Nephron progenitor cell (in vitro differentiated cells): ENCODE results near the gene CASS4.
A peak's percentile ranks its signal among the peaks of the same experiment; 100 is the strongest.
"Not testable (repeated sequence)": the region's sequence is repeated elsewhere in the genome, so short reads cannot be mapped to it uniquely, and the experiment has no call there.

Experiments
- DNase-seq: peaks from one replicate; pipeline ENCODE4 v3.0.0; 2021
- H3K27ac Mint-ChIP-seq: 2 replicates; pipeline ENCODE4 v1.8.0; 2021; ENCODE audit warnings: mild to moderate bottlenecking, moderate library complexity, mixed read lengths
- H3K27me3 Mint-ChIP-seq: 2 replicates; pipeline ENCODE4 v1.8.0; 2021; ENCODE audit warnings: mild to moderate bottlenecking, low read depth, mixed read lengths; ENCODE audit not compliant: poor library complexity
- H3K36me3 Mint-ChIP-seq: 2 replicates; pipeline ENCODE4 v1.8.0; 2021; ENCODE audit warnings: low read depth, mixed read lengths
- H3K4me1 Mint-ChIP-seq: 2 replicates; pipeline ENCODE4 v1.8.0; 2021; ENCODE audit warnings: mixed read lengths
- H3K4me3 Mint-ChIP-seq: 2 replicates; pipeline ENCODE4 v1.8.0; 2021; ENCODE audit warnings: mild to moderate bottlenecking, moderate library complexity, mixed read lengths
- H3K9me3 Mint-ChIP-seq: 2 replicates; pipeline ENCODE4 v1.8.0; 2021; ENCODE audit warnings: mild to moderate bottlenecking, moderate library complexity, mixed read lengths
- CTCF ChIP-seq: fragments of 200-600 bp; sonication (generic); IDR thresholded peaks from 2 replicates; pipeline ENCODE4 v1.5.0; 2021; ENCODE audit warnings: antibody characterized with exemption

The CASS4 gene

GRCh38 chr20:56409521-56409920, 2.5 kb upstream of the CASS4 start:
- DNase-seq = no peak
- H3K27ac Mint-ChIP-seq = no peak overlapping the region
- H3K4me1 Mint-ChIP-seq = no peaks in the 10 kb centered on the region
- H3K9me3 Mint-ChIP-seq = no peaks in the 10 kb centered on the region
- TF ChIP-seq CTCF = no peak
- H3K4me3 Mint-ChIP-seq = no peak overlapping the region
- peaks cover 54% of the 10 kb centered on the region for H3K36me3 Mint-ChIP-seq
- peaks cover 4% of the 10 kb centered on the region for H3K27me3 Mint-ChIP-seq

- DNase-seq = no peak
- H3K4me1 Mint-ChIP-seq = no peaks in the 10 kb centered on the region
- H3K4me3 Mint-ChIP-seq = no peak overlapping the region
- H3K27ac Mint-ChIP-seq = no peak overlapping the region
- TF ChIP-seq CTCF = no peak
- no peaks in the 10 kb centered on the region for H3K9me3 Mint-ChIP-seq
- H3K27me3 Mint-ChIP-seq = peaks cover 4% of the 10 kb centered on the region
- H3K36me3 Mint-ChIP-seq = peaks cover 49% of the 10 kb centered on the region
Observed at GRCh38 chr20:56409956-56410355, 2.1 kb upstream of the CASS4 start.

GRCh38 chr20:56411287-56411686, 773 bp upstream of the CASS4 start:
- peaks cover 37% of the 10 kb centered on the region for H3K36me3 Mint-ChIP-seq
- not testable (repeated sequence) for DNase-seq, H3K4me3 Mint-ChIP-seq, H3K27me3 Mint-ChIP-seq, H3K4me1 Mint-ChIP-seq, H3K27ac Mint-ChIP-seq, H3K9me3 Mint-ChIP-seq

GRCh38 chr20:56412473-56412790, 372 bp downstream of the CASS4 start:
- no peak for TF ChIP-seq CTCF
- Mint-ChIP-seq H3K27me3 (peaks cover 4% of the 10 kb centered on the region), H3K9me3 (no peaks in the 10 kb centered on the region), H3K27ac (peak overlapping the region; percentile 18), H3K36me3 (peaks cover 30% of the 10 kb centered on the region), H3K4me1 (no peaks in the 10 kb centered on the region), H3K4me3 (no peak overlapping the region)
- DNase-seq = no peak

GRCh38 chr20:56412949-56413348, 889 bp downstream of the CASS4 start:
- Mint-ChIP-seq H3K36me3 (peaks cover 25% of the 10 kb centered on the region), H3K4me1 (peaks cover under 1% of the 10 kb centered on the region), H3K4me3 (no peak overlapping the region), H3K27me3 (peaks cover 7% of the 10 kb centered on the region), H3K27ac (peak overlapping the region; percentile 62), H3K9me3 (no peaks in the 10 kb centered on the region)
- no peak for DNase-seq
- TF ChIP-seq CTCF = no peak

- Mint-ChIP-seq H3K4me3 (no peak overlapping the region), H3K27ac (no peak overlapping the region), H3K9me3 (no peaks in the 10 kb centered on the region), H3K4me1 (peaks cover 8% of the 10 kb centered on the region), H3K27me3 (peaks cover 11% of the 10 kb centered on the region), H3K36me3 (peaks cover 19% of the 10 kb centered on the region)
- no peak for DNase-seq
- TF ChIP-seq CTCF = no peak
Observed at GRCh38 chr20:56414842-56415765, 3.0 kb downstream of the CASS4 start.
